Subcutaneous adipose tissue (tissue), 4 donors: ENCODE results near the gene OPCML. TPM values are rescaled to one million over a fixed set of nuclear protein-coding genes. Genes with fewer than 3 reads are reported as not detected.

Source experiments
- total RNA-seq, 4 donors: library from RNA; depleted of rRNA; stranded (reverse); fragments of >200 nt; gene quantifications; one replicate each; pipeline ENCODE4 v1.1.0, GENCODE V29; 2016
- TF ChIP-seq, protein P1 (sequence below): fragments of 450-650 bp; IDR thresholded peaks from one replicate; pipeline ENCODE4 v1.5.1; 2016; ENCODE audit warnings: low read depth, mild to moderate bottlenecking, control low read depth, antibody characterized with exemption, moderate library complexity

The OPCML gene
- total RNA-seq, 4 donors from 2014 or later, result under 0.01 TPM; not detected in 3

DNA sequence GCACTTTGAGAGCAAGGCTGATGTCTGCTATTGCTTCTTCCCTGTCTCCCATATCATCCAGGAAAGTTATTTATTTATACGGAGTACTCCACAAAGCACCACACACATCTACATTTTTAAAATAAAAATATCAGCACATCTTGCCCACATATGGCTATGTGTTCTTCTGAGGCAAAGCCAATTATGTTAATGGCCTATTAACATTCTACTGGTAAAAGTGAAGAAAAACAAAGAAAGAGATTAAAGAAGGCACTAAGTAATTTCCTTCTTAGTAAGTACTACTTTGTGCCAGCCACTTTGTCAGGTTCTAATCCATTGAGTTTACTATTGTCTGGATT lies 548.7 kb downstream of the OPCML start:
- TF ChIP-seq, protein P1, sequence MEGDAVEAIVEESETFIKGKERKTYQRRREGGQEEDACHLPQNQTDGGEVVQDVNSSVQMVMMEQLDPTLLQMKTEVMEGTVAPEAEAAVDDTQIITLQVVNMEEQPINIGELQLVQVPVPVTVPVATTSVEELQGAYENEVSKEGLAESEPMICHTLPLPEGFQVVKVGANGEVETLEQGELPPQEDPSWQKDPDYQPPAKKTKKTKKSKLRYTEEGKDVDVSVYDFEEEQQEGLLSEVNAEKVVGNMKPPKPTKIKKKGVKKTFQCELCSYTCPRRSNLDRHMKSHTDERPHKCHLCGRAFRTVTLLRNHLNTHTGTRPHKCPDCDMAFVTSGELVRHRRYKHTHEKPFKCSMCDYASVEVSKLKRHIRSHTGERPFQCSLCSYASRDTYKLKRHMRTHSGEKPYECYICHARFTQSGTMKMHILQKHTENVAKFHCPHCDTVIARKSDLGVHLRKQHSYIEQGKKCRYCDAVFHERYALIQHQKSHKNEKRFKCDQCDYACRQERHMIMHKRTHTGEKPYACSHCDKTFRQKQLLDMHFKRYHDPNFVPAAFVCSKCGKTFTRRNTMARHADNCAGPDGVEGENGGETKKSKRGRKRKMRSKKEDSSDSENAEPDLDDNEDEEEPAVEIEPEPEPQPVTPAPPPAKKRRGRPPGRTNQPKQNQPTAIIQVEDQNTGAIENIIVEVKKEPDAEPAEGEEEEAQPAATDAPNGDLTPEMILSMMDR, result no peak

DNA sequence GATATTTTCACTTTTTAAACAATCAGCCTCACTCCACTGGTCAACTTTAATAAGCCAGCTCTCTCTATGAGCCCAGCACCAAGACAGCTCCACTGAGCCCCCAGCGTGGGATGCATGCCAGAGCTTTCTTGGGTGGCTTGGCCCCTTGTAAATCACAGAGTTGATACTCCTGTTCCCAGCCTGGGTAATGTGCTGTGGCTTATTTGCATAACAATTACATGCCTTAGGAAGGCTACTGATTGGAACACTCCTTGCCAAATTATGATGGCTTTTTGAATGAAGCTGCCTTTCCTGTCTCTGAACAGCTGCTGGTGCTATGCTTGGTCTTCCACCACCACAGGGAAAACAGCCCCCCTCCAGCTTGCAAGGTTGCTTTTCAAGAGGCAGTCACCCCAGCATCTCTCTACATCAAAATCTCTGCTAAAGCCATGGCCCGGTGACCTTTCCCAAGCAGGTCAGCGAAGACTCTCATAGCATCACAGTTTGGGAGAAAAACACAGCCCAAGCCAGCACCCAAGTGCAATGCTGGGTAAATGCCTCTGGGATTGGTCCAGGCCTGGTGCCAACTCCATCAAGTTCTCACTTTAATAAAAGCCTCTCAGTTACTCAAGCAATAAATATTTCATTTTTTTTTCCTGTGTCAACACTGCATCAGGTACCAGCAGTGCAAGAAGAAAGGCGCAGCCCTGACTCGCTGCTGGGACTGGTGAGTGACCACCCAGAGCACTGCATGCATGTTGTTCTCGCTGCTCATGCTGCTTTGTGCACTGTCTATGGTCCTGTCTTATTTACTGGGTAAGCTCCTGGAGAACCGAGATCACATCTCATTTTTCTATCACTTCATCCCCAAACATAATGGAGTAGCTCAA lies 549.3 kb downstream of the OPCML start:
- TF ChIP-seq, protein P1, result no peak

DNA sequence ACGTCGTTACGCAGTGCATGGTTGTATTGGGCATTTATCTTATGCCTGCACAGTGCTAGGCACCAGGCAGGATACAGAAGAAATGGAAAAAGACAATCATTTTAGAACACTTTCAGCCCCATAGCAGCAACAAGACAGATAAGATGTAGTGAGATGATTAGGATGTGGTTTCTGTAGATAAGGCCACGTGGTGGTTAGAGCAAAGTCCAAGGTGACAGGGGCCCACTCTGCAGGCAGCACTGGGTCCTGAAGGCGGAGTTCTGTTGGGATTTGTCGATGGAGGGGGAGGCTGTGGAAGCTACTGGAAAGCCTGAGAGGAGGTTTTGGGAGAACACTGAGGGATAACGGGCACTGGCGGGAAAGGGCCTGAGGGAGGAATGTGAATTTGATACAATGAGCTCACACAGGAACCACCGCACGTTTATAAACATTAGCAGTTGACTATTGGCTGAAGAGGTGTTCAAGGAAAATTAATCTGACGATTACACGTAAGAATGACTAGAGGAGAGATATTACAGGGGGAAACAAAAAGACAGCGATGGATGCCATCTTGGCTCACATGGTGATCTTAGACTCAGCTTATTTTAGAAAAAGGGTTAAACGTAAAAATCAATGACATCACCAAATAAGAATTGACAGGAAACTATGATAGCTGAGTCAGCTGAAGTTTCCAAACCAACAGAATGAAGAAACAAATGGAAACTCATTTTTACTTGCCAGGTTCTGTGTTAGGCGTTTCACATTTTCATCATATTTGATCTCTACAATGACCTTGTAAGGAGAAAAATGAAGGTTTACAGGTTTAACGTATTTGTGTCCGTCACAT lies 551.0 kb downstream of the OPCML start:
- TF ChIP-seq, protein P1, result no peak

DNA sequence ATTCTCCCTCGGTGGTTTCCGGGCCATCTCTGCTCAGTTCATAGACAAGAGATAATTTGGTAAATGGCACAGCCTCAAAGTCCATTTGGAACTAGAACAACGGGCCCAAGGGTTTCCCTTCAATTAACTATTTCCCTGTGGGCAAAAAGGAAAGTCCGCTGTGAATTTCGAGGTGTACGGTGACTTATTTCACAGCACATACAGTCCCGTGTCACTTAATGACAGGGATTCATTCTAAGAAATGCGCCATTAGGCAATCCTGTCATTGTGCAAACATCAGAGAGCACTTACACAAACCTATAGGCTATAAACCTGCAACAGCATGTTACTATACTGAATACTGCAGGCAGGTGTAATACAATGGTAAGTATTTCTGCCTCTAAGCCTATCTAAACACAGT lies 551.6 kb downstream of the OPCML start:
- TF ChIP-seq, protein P1, result no peak

DNA sequence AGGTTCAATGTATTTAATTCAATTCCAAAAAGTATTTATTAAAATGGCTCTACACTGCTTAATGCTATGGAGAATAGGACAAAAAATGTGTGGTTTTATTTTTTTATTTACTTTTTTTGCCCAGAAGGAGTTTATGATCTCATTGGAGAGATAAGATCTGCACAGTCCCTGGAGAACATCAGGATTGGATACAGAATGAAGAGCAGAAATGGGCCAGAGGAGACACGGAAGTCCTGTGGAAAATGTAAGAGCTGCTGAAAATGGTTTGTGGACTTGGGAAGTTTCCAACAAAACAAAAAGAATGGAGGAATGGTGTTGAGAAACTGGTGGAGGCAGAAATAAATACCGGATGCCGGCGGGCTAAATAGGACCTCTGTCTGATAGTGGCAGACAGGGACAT lies 554.6 kb downstream of the OPCML start:
- TF ChIP-seq, protein P1, result no peak

DNA sequence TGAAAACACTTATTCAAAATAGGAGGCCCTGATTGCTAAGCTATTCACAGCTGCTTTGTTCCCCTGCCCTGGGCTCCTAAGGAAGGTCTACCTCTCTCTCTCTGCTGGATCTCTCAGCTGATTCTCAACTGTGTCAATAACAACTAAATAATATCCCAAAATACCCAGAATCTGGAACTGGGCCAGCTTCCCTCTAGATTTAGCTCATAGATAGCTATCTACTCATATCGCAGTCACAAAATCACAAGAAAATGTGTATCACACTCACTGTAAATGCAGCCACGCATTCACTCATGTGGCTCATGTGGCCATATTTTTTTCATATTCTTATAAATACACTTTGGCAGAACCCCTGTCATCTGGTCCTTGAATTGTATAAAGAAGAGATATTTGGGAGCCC lies 555.1 kb downstream of the OPCML start:
- TF ChIP-seq, protein P1, result no peak

DNA sequence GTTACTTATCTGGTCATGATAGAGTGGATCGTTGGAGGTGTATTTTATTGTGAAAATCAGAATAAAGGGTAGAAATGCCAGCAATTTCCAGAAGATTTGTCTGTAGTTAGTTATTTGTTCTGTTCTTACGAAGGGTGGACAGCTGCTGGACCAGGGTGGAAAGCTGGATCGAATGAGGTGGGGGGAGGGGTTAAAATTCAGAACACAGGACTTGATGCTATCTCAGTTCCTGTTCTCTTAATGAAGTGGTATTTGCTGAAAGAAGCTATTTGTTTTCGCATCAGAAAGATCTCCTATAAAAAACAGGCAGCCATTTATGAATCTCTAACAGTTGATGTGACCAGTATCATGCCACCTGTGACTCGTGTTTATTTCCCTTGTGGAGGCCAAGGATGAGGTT lies 556.2 kb downstream of the OPCML start:
- TF ChIP-seq, protein P1, result no peak
